ENCODE results near the gene RAB26. TPM values are rescaled to one million over a fixed set of nuclear protein-coding genes. Genes with fewer than 3 reads are reported as not detected.

Gene RAB26
- total RNA-seq, 1 donor from 2014 or later, result 0.80 TPM

GRCh38 chr16:2155091-2155950 is 6.9 kb downstream of the RAB26 start, which contains the start of gene TRAF7:
Gene TRAF7, plus strand, starts transcription at chr16:2155782. Its CDS starts 8,139 bp downstream, at chr16:2163921.
- peak; percentile 94 for ATAC-seq
- intact Hi-C loops (cut with DNase I), result no loop called here
- Histone ChIP-seq H3K4me3 (peak within 1 kb of the TSS; percentile 75), H3K9me3 (no peaks in the 10 kb centered on the region), H3K36me3 (peaks cover 21% of the 10 kb centered on the region), H3K4me1 (peaks cover 85% of the 10 kb centered on the region), H3K27me3 (ENCODE audit: low read depth) (no peaks in the 10 kb centered on the region), H3K27ac (peak within 1 kb of the TSS; percentile 83)
- peak; percentile 99 for DNase-seq
- TF ChIP-seq, protein P1, sequence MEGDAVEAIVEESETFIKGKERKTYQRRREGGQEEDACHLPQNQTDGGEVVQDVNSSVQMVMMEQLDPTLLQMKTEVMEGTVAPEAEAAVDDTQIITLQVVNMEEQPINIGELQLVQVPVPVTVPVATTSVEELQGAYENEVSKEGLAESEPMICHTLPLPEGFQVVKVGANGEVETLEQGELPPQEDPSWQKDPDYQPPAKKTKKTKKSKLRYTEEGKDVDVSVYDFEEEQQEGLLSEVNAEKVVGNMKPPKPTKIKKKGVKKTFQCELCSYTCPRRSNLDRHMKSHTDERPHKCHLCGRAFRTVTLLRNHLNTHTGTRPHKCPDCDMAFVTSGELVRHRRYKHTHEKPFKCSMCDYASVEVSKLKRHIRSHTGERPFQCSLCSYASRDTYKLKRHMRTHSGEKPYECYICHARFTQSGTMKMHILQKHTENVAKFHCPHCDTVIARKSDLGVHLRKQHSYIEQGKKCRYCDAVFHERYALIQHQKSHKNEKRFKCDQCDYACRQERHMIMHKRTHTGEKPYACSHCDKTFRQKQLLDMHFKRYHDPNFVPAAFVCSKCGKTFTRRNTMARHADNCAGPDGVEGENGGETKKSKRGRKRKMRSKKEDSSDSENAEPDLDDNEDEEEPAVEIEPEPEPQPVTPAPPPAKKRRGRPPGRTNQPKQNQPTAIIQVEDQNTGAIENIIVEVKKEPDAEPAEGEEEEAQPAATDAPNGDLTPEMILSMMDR (IDR thresholded peaks at IDR 0.05), result no peak

DNA sequence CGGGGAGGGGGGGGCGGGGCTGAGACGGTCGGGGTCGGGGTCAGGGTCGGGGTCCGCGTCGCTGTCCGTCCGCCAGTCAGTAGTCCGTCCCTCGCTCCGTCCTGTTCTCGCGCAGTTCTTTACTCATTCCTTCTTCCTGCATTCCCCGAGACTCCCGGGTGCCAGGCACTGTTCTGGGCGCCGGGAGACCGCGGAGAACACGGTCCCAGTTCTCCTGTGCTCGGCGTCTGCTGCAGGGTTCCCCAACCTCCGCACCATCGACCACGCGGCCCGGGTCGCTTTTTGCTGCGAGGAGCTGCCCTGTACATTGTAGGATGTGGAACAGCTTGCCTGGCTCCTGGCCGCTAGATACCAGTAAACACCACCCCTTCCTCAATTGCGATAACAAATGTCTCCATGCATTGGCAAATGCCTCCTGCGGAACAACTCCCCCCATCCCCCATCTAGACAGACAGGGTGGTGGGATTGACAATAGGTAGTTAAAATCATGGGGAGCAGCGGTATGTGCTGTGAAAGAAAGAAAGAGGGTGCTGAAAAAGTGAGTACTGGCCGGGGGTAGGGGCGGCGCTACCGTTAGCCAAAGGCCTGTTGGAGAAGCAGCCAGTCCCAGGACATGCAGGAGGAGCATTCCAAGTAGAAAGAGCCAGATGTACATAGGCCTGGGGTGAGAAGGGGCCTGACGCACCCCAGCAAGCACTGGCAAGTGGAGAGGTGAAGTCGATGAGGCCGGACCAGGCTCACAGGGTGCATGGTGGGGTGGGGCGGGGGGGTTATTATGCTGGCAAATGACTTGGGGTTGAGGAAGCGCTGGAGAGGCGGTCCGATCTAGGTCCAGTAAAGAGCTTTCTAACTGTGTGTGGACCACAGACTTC is 7.8 kb downstream of the RAB26 start:
- H3K4me3 ChIP-seq, result peak overlapping the region; percentile 75
- ATAC-seq (no peak), DNase-seq (peak; percentile 66)
- intact Hi-C loops (cut with DNase I), result no loop called here
- H3K27ac ChIP-seq, result peak overlapping the region; percentile 83
- H3K4me1 ChIP-seq, result peaks cover 86% of the 10 kb centered on the region
- H3K27me3 ChIP-seq (ENCODE audit: low read depth), result no peaks in the 10 kb centered on the region
- TF ChIP-seq, protein P1 (IDR thresholded peaks at IDR 0.05), result no peak
- no peaks in the 10 kb centered on the region for H3K9me3 ChIP-seq
- H3K36me3 ChIP-seq, result peaks cover 21% of the 10 kb centered on the region

DNA sequence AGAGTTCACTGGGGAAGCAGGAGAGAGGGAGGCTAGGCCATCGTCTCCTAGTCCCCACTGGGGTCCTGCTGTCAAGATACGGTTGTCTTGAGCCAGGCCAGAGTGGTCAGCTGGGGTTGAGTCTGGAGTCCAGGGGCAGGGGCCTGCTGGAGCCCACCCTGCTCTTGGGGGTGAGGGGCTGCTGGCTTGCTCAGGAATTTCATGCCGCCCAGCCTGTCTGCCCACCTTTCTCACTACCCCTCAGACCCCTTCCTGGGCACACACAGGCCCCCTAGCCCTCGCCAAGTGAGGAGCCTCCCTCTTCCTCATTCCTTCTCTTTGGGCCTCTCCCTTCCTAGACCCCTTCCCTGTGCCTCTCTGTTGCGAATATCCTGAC is 8.4 kb downstream of the RAB26 start:
- H3K4me1 ChIP-seq, result peaks cover 86% of the 10 kb centered on the region
- peak overlapping the region; percentile 75 for H3K4me3 ChIP-seq
- H3K9me3 ChIP-seq, result no peaks in the 10 kb centered on the region
- intact Hi-C loops (cut with DNase I), result no loop called here
- H3K36me3 ChIP-seq, result peaks cover 16% of the 10 kb centered on the region
- no peak for DNase-seq
- no peaks in the 10 kb centered on the region for H3K27me3 ChIP-seq (ENCODE audit: low read depth)
- TF ChIP-seq, protein P1 (IDR thresholded peaks at IDR 0.05), result no peak
- H3K27ac ChIP-seq, result peak overlapping the region; percentile 83
- ATAC-seq, result no peak

DNA sequence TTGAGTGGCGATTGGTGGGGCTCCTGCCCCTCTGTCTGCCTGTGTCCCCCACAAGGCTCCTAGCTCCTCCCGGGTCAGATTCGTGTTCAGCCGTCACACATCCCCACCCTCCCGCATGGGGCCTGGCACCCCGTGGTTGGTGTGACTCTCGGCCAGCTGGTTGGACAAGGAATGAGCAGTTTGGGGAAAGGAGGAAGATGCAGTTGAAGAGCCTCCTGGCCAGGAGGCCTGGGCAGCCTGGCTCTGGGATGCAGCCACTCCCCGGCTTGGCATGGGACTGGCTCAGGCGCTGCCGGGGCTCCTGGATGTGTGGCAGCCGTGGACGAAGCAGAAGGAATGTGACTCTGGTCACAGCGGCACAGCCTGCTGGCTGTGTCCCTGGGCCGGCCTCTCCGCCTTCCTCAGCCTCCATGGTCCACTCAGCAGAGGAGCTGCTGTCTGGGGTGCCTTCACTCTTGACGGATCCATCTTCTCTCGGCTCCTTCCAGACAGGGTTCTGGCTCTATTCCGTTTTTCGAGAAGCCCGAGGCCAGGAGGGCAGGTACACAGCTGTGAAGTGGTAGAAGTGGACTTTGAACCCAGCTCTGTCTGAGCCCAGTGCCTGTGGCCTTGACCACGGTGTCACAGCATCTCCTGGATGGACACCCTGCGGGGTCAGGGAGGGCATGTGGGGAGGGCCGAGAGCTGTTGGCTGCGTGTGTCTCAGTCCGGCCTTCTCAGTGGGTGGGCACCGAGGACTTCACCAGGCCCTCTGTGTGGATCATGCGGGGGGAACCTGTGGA is 9.2 kb downstream of the RAB26 start:
- TF ChIP-seq, protein P1 (IDR thresholded peaks at IDR 0.05), result no peak
- Histone ChIP-seq H3K4me1 (peaks cover 79% of the 10 kb centered on the region), H3K27ac (peak overlapping the region; percentile 75), H3K27me3 (ENCODE audit: low read depth) (no peaks in the 10 kb centered on the region), H3K9me3 (no peaks in the 10 kb centered on the region), H3K4me3 (no peak overlapping the region), H3K36me3 (peaks cover 11% of the 10 kb centered on the region)
- ATAC-seq (no peak), DNase-seq (no peak)
- intact Hi-C loops (cut with DNase I), result no loop called here

GRCh38 chr16:2158262-2158638 is 9.8 kb downstream of the RAB26 start:
- no peaks in the 10 kb centered on the region for H3K9me3 ChIP-seq
- ATAC-seq (no peak), DNase-seq (no peak)
- H3K4me3 ChIP-seq, result no peak overlapping the region
- intact Hi-C loops (cut with DNase I), result no loop called here
- H3K27ac ChIP-seq, result peak overlapping the region; percentile 75
- H3K4me1 ChIP-seq, result peaks cover 73% of the 10 kb centered on the region
- TF ChIP-seq, protein P1 (IDR thresholded peaks at IDR 0.05), result no peak
- no peaks in the 10 kb centered on the region for H3K27me3 ChIP-seq (ENCODE audit: low read depth)
- peaks cover 6% of the 10 kb centered on the region for H3K36me3 ChIP-seq
